Measurements from ENCODE around the gene ZFP36L2.
A peak's percentile ranks its signal among the peaks of the same experiment; 100 is the strongest.
"Not testable (repeated sequence)": the region's sequence is repeated elsewhere in the genome, so short reads cannot be mapped to it uniquely, and the experiment has no call there.

Gene ZFP36L2

DNA sequence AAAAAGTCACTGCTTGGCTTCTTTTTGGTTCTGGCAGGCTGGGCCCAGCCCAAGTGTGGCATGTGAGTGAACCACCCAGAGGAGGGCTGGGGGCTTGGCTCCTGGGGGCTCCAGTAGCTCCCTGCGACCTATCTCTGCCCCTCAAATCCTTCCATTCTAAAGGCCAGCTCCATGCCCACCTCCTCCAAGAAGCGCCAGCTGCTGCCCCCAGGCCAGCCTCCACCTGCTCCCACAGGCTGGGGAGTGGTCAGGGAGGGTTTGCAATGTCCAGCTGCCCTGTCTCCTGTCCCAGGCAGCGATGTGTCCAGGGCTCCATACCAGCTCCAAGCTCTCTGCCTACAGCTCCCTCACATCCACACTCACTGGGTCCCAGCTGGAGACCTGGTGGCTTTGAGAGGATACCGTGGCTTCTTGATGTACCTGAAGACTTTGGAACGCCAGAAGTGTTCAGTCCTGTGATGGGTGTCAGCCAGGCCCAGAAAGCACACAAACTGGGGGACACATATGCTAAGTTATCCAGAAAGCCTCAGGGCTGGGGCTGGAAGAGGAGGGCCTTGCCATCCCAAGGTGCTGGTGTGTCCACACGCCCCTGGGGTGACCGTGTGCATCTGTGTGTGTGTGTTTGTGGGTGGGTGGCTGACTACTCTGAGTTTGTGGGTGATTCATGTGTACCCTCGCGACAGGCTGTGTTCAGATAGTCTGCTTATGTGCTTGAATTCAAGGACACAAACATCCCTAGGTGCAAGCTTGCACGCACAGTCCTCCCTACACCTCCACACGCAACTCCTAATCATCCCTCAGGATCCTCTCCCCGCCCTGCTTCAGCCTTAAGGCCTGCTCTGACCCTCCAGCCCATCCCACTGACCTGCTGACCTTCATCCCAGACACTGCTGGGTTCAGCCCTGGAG, 33.4 kb downstream of the ZFP36L2 start:
- peak overlapping the region; percentile 62 for H3K27ac ChIP-seq (replicated peaks)
- no peak for DNase-seq (ENCODE audit: low read depth in 1 of 2, low spot score in 1 of 2)
- H3K4me3 ChIP-seq (replicated peaks; ENCODE audit: insufficient read depth, low read length): no peak overlapping the region
- TF ChIP-seq GABPA (IDR thresholded peaks at IDR 0.05; ENCODE audit: low read depth): no peak
- H3K27me3 ChIP-seq (ENCODE audit: insufficient read depth, poor library complexity, severe bottlenecking): no peaks in the 10 kb centered on the region

DNA sequence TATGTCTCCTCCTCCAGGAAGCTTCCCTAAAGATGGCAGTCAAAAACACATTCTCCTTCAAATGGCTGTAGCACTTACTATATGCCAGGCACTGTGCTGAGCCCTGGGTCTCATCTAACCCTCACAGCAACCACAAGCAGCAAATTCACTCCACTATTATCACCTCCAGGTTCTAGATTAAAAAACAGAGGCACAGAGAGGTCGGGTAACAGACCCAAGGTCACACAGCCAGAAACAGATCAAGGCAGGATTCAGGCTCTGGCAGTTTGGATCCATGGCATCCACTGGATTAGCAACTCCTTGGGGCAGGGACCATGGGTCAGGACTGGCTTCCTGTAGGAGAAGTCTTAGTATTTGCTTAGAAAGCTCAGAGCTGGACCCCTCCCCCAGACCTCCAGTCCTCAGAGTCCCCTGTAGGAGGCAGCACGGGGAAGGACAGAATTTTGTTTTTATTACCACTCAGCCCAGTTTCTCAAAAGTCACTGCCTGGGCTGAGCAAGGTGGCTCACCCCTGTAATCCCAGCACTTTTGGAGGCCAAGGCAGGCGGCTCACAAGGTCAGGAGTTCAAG, 34.4 kb downstream of the ZFP36L2 start:
- TF ChIP-seq GABPA (IDR thresholded peaks at IDR 0.05; ENCODE audit: low read depth): no peak
- TF ChIP-seq, protein P1, sequence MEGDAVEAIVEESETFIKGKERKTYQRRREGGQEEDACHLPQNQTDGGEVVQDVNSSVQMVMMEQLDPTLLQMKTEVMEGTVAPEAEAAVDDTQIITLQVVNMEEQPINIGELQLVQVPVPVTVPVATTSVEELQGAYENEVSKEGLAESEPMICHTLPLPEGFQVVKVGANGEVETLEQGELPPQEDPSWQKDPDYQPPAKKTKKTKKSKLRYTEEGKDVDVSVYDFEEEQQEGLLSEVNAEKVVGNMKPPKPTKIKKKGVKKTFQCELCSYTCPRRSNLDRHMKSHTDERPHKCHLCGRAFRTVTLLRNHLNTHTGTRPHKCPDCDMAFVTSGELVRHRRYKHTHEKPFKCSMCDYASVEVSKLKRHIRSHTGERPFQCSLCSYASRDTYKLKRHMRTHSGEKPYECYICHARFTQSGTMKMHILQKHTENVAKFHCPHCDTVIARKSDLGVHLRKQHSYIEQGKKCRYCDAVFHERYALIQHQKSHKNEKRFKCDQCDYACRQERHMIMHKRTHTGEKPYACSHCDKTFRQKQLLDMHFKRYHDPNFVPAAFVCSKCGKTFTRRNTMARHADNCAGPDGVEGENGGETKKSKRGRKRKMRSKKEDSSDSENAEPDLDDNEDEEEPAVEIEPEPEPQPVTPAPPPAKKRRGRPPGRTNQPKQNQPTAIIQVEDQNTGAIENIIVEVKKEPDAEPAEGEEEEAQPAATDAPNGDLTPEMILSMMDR (IDR thresholded peaks at IDR 0.05; ENCODE audit: insufficient read depth, low read length): no peak
- DNase-seq (ENCODE audit: low read depth in 1 of 2, low spot score in 1 of 2): peak in 1 of 2 experiments; percentile 30
- peak overlapping the region; percentile 62; the same call in 1 of the 2 replicates for H3K27ac ChIP-seq (replicated peaks)
- no peaks in the 10 kb centered on the region for H3K27me3 ChIP-seq (ENCODE audit: insufficient read depth, poor library complexity, severe bottlenecking)
- H3K4me3 ChIP-seq (replicated peaks; ENCODE audit: insufficient read depth, low read length): no peak overlapping the region

DNA sequence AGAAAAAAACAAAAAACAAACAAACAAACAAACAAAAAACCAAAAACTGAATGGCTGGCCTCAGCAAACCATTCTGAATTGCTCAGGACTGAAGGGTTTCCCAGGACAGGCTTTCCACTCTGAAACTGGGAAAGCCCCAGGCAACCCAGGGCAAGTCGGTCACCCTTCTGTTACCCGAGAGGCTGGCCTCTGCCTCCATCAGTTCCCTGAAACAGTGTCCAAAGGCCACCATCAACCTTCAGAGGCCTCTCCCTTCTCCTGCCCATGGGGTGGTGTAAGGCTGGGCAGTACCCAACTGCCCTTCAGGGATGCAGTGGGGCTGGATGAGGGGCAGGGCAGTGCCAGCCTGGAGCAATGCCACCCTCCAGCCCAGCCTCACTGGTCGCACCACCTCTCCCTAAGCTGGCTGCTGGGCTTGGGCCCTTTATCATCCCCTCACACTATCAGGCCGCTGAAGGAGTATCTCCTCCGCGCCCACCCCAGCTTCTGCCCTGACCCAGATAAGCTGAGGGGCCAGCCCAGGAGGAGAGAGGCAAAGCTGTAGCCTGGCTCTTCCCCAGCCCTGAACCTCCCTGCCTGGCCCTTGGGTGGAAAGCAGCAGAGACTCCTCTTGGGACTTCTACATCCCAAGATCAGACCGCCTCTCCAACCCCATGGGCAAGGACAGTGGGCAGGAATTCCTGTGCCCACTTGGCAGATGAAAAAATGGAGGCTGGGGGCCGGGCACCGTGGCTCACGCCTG, 35.9 kb downstream of the ZFP36L2 start:
- TF ChIP-seq, protein P2, sequence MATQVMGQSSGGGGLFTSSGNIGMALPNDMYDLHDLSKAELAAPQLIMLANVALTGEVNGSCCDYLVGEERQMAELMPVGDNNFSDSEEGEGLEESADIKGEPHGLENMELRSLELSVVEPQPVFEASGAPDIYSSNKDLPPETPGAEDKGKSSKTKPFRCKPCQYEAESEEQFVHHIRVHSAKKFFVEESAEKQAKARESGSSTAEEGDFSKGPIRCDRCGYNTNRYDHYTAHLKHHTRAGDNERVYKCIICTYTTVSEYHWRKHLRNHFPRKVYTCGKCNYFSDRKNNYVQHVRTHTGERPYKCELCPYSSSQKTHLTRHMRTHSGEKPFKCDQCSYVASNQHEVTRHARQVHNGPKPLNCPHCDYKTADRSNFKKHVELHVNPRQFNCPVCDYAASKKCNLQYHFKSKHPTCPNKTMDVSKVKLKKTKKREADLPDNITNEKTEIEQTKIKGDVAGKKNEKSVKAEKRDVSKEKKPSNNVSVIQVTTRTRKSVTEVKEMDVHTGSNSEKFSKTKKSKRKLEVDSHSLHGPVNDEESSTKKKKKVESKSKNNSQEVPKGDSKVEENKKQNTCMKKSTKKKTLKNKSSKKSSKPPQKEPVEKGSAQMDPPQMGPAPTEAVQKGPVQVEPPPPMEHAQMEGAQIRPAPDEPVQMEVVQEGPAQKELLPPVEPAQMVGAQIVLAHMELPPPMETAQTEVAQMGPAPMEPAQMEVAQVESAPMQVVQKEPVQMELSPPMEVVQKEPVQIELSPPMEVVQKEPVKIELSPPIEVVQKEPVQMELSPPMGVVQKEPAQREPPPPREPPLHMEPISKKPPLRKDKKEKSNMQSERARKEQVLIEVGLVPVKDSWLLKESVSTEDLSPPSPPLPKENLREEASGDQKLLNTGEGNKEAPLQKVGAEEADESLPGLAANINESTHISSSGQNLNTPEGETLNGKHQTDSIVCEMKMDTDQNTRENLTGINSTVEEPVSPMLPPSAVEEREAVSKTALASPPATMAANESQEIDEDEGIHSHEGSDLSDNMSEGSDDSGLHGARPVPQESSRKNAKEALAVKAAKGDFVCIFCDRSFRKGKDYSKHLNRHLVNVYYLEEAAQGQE (IDR thresholded peaks at IDR 0.05; ENCODE audit: insufficient replicate concordance, low read depth): no peak
- TF ChIP-seq SPI1 (IDR thresholded peaks at IDR 0.05; ENCODE audit: borderline replicate concordance, low read depth) (no peak), GABPA (IDR thresholded peaks at IDR 0.05; ENCODE audit: low read depth) (no peak), POLR2AphosphoS5 (IDR thresholded peaks at IDR 0.05; ENCODE audit: low read depth) (no peak)
- TF ChIP-seq, protein P1 (IDR thresholded peaks at IDR 0.05; ENCODE audit: insufficient read depth, low read length): no peak
- DNase-seq (ENCODE audit: low read depth in 1 of 2, low spot score in 1 of 2): no peak
- Histone ChIP-seq H3K27me3 (ENCODE audit: insufficient read depth, poor library complexity, severe bottlenecking) (no peaks in the 10 kb centered on the region), H3K27ac (replicated peaks) (no peak overlapping the region), H3K4me3 (replicated peaks; ENCODE audit: insufficient read depth, low read length) (no peak overlapping the region)

DNA sequence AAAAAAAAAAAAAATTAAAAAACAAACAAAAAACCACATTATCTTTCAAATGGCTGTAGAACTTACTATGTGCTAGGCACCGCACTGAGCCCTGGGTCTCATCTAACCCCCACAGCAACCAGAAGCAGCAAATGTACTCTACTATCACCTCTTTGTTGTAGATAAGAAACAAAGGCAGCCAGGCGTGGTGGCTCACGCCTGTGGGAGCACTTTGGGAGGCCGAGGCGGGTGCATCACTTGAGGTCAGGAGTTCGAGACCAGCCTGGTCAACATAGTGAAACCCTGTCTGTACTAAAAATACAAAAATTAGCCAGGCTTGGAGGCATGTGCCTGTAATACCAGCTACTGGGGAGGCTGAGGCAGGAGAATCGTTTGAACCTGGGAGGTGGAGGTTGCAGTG, 36.5 kb downstream of the ZFP36L2 start:
- not testable (repeated sequence) for H3K27me3 ChIP-seq (ENCODE audit: insufficient read depth, poor library complexity, severe bottlenecking); H3K27ac ChIP-seq (replicated peaks); H3K4me3 ChIP-seq (replicated peaks; ENCODE audit: insufficient read depth, low read length); DNase-seq (ENCODE audit: low read depth in 1 of 2, low spot score in 1 of 2)

DNA sequence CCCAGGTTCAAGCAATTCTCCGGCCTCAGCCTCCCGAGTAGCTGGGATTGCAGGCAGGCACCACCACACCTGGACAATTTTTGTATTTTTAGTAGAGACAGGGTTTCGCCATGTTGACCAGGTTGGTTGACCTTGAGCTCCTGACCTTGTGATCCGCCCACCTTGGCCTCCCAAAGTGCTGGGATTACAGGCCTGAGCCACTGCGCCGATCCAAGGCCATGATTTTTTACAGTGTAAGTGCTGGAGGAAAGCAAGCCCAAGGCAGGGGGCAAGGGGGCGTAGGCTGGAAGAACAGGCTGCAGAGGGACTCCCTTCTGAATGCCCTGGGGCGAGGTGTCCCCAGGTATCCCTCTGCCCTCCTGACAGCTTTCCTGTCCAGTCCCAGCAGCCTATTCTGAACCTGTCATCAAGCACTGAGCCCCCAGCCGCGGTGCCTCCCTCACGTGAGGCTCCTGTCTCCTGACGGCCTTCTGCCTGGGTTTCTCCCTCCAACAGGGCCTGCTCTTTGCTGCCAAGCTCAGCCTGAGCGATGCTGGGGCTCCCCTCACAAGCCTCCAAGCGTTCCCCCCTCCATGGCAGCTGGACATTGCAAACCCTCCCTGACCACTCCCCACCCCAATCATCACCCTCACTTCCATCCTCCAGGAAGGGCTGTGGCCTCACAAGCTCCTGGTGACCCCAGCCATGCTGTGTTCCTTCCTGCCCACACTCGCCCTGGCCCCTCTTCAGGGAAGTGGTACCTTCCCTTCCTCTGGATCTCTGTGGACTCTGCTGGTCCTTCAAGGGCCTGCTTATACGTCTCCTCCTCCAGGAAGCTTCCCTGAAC, 37.6 kb downstream of the ZFP36L2 start:
- Histone ChIP-seq H3K27ac (replicated peaks) (no peak overlapping the region), H3K27me3 (ENCODE audit: insufficient read depth, poor library complexity, severe bottlenecking) (no peaks in the 10 kb centered on the region), H3K4me3 (replicated peaks; ENCODE audit: insufficient read depth, low read length) (no peak overlapping the region)
- DNase-seq (ENCODE audit: low read depth in 1 of 2, low spot score in 1 of 2): no peak
- TF ChIP-seq GABPA (IDR thresholded peaks at IDR 0.05; ENCODE audit: low read depth) (no peak), SPI1 (IDR thresholded peaks at IDR 0.05; ENCODE audit: borderline replicate concordance, low read depth) (no peak), POLR2AphosphoS5 (IDR thresholded peaks at IDR 0.05; ENCODE audit: low read depth) (no peak)
- TF ChIP-seq, protein P2 (IDR thresholded peaks at IDR 0.05; ENCODE audit: insufficient replicate concordance, low read depth): no peak
- TF ChIP-seq, protein P1 (IDR thresholded peaks at IDR 0.05; ENCODE audit: insufficient read depth, low read length): no peak
